Measurements from ENCODE around the gene KLF11.

KLF11 gene

DNA sequence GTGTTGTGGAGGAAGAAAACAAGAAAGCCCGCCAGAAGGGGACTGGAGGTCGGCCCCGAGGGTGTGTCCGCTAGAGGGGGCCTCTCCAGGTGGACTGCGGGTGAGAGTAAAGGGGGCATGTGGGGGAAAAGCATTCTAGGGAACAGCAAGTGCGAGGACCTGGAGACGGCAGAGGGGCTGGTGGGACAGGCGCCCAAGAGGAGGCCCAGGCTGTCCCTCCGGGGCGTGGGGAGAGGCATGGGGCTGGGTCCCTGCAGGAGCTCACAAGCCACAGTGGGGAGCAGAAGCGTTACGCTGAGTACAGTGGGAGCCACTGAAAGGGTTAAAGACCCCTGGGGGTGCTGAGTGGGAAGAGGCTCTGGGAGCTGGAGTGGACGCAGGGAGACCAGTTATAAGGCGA lies 1.6 kb upstream of the KLF11 start:
- no peak for DNase-seq (ENCODE audit: low spot score)

DNA sequence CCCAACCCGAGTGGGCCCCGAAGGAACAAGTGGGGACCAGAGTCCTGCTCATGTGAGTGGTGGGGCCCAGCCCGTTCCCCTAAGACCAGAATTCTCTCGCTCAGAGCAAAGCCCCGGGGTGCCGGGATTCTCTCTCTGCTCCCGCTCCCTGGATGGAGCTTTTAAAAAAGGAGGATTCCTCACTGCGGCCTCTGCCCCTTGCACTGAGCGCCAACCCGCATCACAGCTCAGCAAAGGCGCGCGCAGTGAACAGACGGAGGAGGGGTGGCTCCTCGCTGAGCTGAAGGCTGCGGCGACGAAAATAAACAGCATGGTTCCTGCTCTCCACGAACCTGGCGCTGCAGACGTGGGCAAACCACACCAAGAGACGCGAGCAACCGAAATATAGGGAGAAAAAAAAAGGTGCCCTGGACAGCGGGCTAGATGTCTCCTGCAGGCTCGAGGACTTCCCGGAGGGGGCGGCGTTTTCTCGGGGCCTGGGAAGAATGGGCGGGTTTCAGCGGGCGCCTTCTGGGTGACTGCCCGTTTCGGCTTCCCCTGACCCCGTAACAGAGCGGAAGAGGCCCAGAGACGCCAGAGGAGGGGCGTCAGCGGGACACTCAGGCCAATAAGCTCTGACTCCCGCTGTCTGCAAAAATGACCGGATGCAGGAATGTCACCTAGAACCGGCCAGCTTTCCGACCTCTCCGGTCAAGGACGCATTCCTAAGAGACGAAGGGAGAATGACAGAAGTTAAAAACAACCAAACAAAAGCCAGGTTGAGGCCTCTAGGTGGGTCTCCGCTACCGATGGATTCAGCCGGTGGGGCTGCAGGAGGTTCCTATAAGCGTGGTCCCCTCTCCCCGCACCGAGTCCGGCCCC lies 819 bp upstream of the KLF11 start:
- peak; percentile 75 for DNase-seq (ENCODE audit: low spot score)

DNA sequence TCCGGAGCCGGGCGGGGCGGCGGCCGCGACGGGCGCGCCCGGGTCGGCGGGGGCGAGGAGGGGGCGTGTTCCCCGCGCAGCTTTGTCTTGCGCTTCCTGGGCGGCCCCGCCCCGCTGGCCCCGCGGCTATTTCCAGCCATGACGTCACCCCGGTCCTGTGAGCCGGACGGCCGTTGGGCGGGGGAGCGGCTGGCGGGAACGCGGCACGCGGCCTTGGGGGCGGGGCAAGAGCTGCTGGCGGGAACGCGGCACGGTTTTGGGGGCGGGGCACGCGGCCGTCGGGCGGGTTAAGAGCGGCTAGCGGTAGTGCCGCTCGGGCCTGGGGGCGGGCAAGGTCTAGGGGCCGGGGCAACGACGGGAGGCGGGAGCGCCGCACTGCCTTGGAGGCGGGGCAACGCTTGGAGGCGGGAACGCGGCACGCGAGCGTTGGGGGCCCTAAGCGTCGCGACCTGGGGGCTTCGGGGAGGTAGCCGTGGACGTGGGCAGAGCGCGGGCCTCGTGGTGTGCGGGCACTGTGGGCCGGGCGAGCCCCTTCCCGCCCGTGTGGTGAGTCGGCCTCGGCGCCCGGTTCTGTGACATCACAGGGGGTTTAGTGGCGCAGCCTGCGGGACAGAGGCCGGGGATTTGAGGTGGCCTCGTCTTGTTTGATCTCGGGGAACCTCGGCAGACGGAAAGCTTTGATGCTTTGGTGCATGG lies 704 bp downstream of the KLF11 start:
- DNase-seq (ENCODE audit: low spot score) = peak; percentile 96

DNA sequence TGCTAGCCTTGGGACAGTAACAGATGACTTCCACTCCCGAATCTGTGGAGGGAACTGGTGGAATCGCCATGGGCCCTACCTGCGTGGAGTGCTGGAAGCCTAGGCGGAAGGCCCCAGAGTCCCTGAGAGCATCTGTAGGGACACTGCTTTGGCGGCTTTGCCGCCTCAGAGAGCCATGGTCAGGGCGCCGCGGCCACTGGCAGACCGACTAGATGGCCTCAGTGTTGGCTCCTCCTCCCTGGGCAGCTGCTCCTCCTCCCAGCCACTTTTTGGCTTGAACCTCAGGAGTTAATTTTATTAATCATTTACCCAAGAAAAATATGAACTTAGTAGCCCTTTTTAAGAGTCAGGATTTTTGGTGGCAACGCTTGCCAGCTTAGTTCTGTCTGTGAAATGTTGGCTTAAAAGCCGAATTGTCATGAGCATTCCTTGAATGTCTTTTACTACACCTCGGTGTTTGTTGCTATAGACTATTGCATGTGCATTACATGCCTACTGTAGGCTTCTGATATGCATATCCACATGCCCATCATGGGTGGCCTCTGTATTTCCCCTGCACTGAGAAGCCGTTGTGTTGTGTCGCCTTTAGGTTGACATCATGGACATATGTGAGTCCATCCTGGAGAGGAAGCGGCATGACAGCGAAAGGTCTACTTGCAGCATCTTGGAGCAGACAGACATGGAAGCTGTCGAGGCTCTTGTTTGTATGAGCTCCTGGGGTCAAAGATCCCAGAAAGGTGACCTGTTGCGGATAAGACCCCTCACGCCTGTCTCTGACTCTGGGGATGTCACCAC lies 2.4 kb downstream of the KLF11 start:
- no peak for DNase-seq (ENCODE audit: low spot score)

DNA sequence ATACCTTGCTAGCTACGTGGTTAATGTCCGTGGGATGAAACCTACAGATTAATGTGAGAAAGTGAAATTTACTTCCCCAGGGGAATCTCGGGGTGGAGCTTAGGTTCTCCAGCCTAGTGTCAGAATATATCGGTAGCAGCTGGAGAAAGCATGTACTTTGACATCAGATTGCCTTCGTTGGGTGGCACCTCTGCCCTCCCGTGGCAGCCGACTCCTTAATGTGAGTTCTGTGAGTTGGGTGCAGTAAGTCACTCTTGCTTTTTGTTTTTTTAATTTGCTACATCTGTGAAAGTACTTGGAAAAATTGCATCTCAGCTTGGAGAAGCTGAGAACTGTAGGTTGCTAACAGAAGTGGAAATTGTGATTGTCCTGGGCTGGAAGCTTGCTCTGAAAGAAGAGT lies 3.6 kb downstream of the KLF11 start:
- no peak for DNase-seq (ENCODE audit: low spot score)

DNA sequence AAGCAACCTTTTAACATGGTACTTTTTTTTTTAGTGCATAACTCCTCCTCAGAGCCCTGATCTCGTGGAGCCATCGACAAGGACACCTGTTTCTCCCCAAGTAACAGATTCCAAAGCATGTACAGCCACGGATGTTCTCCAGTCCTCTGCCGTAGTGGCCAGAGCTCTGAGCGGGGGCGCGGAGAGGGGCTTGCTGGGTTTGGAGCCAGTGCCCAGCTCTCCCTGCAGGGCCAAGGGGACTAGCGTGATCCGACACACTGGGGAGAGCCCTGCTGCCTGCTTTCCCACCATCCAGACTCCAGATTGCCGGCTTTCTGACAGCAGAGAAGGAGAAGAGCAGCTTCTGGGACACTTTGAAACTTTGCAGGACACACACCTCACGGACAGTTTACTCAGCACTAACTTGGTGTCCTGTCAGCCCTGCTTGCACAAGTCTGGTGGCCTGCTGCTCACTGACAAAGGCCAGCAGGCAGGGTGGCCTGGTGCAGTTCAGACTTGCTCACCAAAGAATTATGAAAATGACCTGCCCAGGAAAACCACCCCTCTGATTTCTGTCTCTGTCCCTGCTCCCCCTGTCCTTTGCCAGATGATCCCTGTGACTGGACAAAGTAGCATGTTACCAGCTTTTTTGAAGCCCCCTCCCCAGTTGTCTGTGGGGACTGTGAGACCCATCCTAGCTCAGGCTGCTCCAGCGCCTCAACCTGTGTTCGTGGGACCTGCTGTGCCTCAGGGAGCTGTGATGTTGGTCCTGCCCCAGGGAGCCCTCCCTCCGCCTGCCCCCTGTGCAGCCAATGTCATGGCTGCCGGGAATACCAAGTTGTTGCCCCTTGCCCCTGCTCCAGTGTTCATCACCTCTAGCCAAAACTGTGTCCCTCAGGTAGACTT lies 4.5 kb downstream of the KLF11 start:
- DNase-seq (ENCODE audit: low spot score) = no peak

DNA sequence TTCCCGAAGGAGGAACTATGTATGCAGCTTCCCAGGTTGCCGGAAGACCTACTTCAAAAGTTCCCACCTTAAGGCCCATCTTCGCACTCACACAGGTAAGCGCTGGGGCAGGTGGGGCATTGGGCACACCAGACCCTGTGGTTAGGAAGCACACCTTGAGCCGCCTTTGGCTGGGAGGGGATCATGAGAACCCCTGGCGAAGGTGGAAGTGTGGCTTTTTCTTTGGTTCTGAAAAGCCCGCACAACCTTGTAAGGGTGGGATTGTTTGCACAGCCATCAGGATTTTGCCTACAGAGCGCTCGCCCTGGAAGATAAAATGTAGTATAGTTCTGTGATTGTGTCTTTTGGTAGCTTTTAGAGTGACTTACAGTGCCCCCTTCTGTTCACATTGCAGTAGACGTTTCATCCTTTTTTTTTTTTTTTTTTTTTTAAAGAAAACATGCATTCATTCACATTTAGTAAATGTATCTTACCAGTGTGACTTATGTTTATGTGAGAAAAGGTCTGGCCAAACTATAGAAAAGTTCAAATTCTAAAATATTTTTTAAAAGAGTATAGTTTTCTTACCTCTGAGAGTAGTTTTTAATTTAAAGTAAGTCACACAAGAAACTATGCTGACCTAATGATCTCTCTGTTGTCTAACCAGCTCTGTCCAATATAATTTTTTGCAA lies 5.3 kb downstream of the KLF11 start:
- peak; percentile 70 for DNase-seq (ENCODE audit: low spot score)

DNA sequence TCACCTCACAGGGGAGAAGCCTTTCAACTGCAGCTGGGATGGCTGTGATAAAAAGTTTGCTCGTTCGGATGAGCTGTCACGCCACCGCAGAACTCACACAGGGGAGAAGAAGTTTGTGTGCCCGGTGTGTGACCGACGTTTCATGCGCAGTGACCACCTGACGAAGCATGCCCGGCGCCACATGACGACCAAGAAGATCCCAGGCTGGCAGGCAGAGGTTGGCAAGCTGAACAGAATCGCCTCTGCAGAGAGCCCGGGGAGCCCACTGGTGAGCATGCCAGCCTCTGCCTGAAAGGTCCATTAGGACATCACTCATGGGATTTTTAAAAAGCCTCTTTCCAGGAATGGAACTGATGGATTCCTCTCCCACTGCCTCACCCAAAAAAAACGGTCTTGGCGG lies 8.9 kb downstream of the KLF11 start:
- no peak for DNase-seq (ENCODE audit: low spot score)

DNA sequence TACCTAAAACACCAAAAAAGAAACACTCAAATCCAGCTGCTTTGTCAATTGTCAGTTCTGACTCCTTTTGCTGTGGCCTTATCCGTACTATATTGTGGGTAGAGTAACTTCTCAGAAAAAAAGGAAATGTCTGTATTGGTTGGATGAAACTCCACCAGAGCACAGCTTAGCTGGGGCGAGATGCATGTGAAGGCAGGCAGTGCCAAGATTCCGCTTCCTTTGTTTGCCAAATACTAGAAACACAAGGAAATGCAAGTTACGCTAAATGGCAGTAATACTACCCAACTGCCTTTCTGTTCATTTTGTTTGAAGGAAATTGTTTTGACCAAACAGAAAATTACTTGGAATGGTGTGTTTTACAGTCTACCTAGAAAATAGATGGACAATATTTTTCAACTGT lies 10.0 kb downstream of the KLF11 start:
- DNase-seq (ENCODE audit: low spot score) = no peak

DNA sequence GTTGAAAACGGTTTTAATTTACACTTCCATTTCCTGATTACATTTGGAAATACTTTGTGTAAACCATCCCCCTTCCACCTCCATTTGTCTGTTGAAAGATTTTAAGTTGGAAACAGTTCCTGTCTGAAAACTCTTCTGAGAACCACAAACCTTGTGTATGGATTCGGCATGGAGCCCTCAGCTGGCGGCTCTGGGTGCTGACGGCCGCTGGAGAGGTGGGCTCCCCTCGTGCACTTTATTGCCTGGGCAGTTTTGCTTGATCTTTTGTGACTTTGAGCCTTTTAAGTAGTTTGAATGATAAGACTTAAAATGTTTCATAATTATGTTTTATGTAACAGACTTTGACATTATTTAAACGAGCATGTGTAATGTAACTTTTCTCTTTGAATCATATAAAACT lies 11.1 kb downstream of the KLF11 start:
- DNase-seq (ENCODE audit: low spot score) = no peak

DNA sequence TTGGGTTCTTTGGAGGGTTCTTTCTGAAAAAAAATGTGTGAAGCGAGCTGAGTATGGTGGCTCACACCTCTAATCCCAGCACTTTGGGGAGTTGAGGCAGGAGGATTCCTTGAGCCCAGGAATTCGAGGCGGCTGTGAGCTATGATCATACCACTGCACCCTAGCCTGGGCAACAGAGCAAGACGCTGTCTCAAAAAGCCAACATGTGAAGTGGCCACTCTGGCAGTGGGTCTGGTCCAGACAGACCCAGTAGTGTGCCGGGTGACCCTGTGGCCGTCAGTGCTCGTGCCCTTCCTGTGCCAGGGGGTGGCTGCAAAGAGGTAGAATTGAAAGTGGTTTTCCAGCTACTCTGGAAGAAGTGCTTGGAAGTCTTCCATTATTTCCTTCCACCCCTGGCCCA lies 11.6 kb downstream of the KLF11 start:
- DNase-seq (ENCODE audit: low spot score) = no peak

DNA sequence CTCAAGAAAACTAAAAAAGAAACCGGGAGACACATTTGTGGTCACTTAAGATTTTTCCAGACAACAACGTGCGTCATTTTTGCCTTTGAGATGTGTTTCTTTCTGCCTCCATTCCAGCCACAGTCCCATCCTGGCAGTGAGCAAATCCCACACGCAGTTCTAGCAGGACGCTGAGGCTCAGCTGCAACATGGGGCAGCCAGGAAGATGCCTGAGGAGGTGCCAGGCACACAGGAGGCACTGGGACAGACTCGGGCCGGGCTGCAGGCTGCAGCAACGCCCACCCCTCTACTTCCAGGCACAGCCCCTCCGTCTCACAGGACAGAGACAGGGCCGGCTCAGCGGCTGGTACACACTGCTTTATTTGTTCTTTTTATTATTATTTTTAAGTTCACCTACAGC lies 13.1 kb downstream of the KLF11 start:
- no peak for DNase-seq (ENCODE audit: low spot score)

DNA sequence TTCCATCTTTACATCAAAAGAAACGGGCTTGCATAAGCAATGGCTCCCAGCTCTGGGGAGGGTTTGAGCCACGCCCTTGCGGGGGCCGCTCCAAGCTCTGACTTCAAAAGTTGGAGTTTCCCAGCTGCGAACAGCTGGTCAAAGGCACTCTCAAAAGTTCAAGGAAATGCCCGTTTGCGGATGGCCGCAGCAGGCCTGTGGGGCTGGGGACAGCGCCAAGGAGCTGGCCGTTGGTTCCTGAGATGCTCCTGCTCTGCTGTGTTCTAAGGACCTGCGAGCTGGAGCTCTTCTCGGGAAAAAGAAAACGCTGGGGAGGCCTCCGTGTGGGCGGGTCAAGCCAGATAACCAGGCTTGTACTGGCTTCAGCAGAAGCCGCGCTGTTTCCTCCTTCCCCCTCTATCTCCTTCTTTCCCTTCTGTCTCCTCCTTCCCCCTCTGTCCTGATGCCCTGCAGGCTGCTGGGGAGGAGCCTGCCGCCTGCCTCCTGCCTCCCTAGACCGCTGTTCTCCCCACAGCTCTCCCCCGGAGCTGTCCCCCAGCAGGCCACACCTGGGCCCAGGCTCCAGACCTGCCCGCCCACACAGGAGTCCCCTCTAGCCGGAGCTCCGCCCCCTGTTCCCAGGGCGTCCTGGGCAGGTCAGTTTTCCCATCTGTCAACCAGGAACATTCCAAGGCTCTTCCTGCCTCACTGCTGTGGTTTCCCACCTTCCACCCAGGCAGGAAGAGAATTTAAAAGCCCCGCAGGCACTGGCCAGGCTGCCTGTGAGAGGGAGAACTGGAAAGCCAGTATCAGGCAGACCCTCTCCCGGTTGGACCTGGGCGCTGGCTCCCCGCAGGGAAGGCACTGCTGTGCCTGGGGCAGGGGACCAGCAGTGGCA lies 14.1 kb downstream of the KLF11 start:
- DNase-seq (ENCODE audit: low spot score) = peak; percentile 86

DNA sequence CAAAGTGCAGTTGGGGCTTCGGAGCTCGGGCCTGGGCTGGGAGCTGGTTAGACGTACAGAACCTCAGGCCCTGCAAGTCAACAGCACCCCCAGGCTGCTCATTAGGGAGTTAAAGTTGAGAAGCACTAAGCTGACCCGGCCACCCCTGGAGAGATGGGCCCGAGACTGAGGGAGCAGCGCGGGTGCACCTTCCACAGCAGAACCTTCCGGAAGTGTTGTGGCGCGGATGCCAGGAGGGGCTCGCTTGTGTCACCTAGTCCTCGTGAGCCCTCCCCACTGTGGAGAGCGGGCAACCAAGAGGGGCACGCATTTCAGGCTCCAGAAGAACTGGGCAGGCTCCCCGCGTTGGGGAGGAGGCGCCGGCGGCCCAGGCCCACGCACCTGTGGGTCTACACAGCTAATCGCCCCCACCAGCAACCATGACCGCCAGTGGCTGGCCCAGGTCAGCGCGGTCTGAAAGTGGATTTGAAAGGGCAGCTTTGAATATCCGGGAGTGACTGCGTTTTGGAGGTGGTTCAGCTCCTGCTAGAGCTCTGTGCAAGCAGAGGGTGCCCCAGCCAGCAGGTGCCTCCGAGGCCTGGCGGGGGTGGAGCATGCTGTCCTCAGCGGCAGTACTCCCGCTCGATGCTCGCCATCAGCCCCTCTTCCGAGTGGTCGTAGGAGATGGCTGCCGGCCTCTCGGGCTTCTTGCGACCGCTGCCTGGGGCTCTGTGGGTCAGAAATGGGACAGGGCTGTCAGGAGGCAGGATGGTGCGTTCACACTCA lies 15.1 kb downstream of the KLF11 start:
- no peak for DNase-seq (ENCODE audit: low spot score)

DNA sequence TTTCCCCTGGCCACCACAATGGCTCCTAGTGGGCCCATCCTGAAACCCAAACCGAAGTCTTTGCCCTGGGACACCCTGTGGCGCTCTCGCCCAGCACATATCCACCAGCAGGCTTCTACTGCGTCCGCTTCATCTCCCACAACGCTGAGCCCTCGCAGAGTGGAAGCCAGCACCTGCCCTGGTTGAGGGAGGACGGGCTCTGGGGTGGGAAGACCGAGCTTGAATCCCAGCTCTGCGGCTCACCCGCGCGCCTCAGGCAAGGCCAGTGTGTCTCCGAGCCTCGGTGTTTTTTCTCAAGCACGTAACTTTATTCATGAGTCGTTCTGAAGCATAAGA lies 15.6 kb downstream of the KLF11 start:
- no peak for DNase-seq (ENCODE audit: low spot score)

DNA sequence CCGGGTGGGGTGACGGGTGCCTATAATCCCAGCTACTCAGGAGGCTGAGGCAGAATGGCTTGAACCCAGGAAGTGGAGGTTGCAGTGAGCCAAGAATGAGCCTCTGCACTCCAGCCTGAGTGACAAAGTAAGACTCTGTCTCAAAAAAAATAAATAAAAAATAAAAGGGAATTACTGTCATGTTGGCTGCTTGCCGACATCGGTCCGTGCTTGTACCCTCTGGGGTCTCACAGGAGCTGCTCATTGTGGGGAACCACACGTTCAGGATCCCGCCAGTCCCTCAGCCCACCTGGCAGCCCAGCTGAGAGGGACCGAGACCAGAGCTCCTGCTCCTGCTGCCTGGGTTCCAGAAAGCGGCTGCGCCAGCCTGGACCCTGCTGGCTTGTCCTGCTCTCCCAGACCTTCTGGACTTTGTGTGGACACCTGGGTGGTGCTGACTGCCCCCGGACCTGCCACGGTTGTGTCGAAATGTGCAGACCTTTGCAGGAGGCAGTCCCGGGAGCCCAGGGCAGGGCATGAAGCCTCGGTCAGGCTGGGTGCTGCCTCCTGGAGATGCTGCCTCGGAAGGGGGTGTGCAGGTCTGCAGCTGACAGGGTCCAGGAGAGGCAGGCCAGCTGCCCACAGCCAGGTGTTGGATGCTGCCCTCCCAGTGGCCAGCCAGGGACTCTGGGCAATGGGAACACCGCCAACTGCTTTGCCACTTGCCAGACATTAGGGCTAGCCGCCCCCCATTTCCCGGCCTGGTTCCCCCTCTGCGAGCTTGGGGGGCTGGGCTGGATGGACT lies 16.4 kb downstream of the KLF11 start:
- no peak for DNase-seq (ENCODE audit: low spot score)

DNA sequence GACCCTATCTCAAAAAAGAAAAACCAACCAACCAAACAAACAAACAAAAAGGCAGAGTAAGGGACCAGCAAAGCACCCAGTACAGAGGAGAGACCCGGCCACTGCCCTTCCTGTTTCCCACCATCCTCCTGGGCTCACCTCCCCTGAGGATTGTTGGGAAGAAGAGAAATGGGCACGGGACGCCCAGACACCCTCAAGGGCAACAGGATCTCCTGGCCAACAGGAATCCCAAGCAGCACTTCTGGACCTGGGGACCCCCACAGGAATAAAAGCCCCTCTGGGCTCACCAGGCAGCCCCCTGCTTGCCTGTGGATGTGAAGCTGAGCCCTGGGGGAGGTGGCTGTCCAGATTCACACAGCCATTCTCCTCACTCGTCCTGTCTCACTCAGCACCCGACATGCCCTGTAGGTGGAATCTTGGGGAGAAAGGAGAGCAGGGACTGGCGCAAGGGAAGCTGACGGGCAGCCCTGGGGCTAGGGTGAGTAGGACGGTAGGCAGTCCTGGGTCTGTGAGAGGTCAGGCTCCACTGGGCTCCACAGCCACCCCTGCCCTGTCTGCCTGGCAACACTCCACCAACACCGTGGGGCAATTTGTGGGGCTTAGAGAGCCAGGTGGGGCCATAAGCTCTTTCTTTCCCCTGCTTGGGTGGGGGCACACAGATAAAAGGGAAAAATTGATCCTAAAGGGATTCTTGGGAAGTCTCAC lies 18.0 kb downstream of the KLF11 start:
- no peak for DNase-seq (ENCODE audit: low spot score)

DNA sequence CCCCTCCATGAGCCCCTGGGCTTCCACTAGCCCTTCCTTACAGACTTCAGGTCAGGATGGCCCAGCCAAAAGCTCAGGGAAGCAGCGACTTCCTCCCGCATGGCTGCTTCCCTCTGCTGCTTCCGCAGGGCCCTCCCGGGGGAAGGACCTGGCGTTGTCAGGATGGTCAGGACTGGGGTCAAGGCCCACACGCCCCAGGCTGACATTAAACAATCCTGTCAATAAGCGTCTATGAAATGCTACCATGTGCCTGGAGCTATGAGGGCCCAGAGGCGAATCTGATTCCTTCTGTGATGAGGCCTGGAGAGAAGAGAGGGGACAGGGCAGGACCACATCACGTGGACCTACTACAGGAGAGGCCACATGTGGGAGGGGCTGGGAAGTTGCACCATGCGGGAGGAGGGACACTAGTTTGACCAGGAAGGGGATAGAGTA lies 19.6 kb downstream of the KLF11 start:
- no peak for DNase-seq (ENCODE audit: low spot score)
